ENCODE data around the gene LGALS4.
"Not testable (repeated sequence)": the region's sequence is repeated elsewhere in the genome, so short reads cannot be mapped to it uniquely, and the experiment has no call there.

The LGALS4 gene

DNA sequence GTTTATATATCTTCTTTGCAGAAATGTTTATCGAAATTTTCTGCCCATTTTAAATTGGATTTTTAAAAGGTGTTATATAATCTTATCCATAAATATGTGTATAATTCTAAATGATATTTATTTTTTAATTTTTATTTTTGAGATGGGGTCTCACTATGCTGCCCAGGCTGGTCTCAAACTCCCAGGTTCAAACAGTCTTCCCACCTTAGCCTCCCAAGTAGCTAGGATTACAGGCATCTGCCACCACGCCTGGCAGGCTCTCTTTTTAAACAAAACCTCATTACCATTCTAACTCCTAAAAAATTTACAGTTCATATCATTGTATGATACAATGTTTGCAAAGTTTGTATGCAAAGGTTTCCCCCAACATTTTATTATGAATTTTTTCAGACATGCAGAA is 16.6 kb downstream of the LGALS4 start:
- DNase-seq (ENCODE audit: low read depth, low spot score) = no peak

DNA sequence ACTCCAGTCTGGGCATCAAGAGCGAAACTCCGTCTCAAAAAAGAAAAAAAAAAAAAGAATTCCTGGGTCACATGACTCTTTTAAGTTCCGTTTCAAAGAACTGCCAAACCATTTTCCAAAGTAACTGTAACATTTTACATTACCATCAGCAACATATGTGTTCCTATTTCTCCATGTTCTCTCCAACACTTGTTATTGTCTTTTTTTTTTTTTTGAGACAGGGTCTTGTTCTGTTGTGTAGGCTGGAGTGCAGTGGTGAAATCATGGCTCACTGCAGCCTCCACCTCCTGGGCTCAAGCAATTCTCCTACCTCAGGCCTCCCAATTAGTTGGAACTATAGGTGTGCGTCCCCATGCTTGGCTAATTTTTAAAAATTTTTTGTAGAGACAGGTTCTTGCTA is 17.2 kb downstream of the LGALS4 start:
- DNase-seq (ENCODE audit: low read depth, low spot score) = no peak

DNA sequence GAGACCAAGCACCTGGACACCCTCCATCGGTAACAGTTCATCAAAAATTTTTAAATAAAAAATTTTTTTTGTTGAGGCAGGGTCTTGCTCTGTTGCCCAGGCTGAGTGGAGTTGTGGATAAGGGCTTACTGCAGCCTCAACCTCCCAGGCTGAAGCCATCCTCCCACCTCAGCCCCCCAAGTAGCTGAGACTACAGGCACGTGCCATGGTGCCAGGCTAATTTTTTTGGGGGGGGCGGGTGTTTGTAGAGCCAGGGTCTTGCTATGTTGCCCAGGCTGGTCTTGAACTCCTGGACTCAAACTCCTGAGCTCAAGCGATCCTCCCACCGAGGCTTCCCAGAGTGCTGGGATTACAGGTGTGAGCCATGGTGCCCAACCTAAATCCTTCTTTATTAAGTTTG is 19.1 kb downstream of the LGALS4 start:
- DNase-seq (ENCODE audit: low read depth, low spot score) = no peak

DNA sequence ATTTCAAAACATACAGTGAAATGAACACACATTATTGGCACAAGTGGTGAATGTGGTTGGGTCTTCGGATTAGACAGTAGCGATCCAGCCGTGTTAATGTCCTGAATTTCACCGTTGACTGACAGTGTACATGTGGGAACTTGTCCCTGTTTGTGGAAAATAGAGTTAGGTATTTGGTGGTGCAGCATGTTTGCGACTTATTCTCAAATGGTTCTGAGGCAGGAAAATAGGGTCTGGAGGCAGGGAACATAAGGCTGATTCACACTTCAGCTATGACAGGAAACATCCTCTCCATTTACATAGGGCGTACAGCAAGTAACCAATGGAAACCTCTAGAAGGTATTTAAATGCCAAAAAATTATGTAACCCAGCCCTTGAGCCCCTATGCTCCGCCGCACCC is 19.6 kb downstream of the LGALS4 start:
- no peak for DNase-seq (ENCODE audit: low read depth, low spot score)

DNA sequence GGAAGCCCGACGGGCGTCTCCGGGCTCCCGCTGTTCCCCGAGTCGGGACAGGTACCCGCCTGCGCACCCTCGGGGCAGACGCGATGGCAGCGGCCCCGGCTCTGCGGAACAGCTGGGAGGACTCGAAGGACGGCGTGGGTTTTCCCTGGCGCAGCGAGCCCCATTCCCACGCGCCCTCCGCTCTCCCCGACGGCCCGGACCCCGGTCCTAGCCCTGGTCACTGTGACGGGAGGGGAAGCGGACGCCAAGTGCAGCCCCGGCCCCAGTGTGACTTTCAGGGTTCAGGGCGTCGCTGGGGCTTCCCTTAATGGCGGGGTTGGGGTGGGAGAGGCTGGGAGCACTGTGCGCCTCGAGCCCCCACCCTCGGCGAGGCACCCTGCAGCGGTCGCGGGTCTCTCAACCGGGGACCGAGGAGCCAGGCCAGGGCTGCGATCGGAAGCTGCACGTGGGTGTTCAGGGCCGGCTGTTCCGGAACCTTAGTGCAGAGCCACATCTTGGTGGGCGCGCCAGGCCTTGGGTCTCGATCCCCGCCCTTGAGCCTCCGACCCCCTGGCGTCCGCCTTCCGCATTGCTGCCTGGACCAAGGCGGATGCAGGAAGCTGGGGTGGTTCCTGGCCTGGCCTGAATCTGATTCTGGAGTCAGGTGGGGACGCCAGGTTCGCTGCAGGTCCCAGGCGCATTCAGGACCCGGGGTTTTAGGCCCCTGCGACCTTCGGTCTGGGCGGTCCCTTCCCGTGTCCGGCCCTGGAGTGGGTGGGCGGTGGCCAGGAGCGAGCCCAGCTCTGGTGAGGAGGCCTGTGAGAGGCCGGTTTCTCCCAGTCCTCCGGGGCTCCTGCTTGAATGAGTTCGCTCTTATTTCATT is 20.3 kb downstream of the LGALS4 start:
- DNase-seq (ENCODE audit: low read depth, low spot score) = no peak

DNA sequence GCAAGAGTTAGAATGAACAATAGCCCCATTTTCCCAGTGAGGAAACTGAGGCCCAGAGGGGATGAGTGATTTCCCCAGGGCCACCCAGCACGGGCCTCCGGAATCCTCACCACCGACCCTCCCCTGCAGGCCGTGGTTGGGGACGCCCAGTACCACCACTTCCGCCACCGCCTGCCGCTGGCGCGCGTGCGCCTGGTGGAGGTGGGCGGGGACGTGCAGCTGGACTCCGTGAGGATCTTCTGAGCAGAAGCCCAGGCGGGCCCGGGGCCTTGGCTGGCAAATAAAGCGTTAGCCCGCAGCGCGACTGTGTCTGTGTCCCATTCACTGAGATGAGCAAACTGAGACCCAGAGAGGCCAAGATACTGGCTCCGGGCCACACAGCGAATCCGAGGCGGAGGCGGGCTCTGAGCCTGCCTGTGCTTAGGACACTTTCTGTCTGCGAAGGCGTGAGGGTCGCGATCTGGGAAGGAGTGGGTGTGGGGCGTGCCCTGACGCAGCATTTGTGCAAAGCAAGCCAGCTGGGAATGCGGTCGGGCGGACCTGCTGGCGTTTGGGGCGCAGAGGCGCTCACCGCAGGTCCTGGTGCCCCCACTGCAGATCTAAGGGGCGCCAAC is 21.2 kb downstream of the LGALS4 start:
- DNase-seq (ENCODE audit: low read depth, low spot score) = not testable (repeated sequence)

DNA sequence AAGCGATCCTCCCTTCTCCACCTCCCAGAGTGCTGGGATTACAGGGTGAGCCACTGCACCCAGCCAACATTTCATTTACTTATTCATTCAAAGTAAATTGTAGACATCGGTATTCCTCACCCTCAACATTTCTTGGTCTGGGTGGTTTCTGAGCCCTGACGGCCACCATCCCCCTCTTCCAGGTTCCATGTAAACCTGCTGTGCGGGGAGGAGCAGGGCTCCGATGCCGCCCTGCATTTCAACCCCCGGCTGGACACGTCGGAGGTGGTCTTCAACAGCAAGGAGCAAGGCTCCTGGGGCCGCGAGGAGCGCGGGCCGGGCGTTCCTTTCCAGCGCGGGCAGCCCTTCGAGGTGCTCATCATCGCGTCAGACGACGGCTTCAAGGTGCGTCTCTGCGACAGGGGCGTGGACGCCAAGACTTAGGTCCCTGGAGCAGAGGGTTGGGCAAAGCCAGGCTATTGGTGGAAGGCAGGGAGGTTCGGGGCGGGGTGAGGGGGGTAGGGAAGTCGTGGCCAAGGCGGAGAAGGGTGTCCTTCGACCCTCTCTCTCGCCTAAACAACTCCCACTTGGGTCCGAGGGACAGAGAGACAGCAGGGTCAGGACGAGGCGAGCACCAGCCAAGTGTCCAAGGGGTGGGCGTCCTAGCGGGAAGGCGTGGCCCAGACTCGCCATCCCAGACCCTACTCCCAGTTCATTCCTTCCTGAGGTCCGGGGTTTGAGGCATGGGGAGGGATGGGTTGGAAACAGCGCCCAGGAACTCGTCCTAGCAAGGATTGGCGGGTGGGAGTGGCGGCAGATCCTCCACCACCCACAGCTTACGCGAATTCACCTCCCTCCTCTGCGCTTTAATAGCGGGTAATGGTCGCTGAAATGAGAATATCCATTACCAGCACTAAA is 22.0 kb downstream of the LGALS4 start:
- not testable (repeated sequence) for DNase-seq (ENCODE audit: low read depth, low spot score)

DNA sequence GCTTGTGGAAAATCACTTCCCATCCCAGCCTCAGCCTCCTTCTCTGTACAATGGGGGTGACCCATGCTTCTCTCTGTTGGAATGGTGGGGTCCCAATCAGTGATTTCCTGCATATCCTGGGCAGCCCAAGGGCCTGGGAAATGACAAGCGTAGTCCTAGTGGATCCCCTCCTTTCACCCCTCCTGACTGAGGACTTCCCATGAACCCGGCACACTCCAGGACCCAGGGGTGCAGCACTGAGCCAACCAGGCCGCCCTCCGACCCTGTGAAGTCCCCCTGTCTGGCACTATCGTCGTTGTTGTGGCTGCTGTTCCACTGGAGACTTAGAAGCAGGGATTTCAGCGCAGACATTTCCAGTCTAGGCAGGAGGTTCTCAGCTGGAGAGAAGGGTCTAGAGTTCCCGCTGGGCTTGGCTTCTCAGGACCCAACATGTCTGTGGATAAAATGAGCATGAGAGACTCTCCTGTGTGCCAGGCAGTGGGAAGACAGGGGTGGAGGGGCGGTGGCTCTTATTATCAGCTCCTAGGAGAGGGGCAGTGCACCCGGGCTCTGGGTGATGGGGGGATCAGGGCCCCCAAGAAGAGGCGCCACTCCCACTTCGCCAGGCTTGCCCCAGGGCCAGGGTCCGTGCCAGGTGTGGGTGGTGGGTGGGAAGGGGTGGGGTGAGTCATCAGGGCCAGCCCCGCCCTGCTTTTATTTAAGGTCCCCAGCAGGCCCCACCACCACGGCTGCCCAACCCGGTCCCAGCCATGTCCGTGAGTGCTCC is 24.1 kb downstream of the LGALS4 start, which contains the start of gene LGALS7B:
Gene LGALS7B (plus strand): TSS at position 723 of the 766 bp plus-strand sequence. CDS start 27 bp downstream, at position 750.
- no peak for DNase-seq (ENCODE audit: low read depth, low spot score)

DNA sequence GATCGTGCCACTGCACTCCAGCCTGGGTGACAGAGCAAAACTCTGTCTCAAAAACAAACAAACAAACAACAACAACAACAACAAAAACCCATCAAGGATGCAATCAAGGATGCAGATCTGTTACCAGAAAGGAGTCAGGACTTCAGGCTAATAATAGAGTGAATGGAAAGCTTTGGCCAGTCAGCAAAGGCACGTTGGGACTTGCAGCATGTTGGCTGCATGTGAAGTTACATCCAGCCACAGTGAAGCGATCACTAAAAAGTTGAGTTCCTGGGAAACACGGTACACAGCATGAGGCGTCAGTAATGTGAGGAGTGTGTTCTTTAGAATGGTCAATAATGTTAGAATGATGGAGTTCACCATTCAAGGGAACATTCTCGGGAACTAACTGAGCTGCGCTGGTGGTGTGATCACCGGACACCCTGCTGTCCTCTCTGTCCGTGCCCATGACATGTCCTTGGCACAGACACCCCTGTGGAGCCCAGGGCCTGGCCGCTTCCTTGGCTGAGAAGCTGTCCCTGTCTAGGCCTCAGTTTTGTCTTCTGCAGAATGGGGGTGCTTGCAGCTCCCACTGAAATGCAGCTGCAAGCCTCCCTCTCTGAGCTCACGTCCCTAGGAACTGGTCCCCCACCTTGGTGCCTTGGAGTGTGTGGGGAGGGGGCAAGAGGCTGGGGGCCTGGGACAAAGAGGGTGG is 26.0 kb downstream of the LGALS4 start:
- no peak for DNase-seq (ENCODE audit: low read depth, low spot score)

DNA sequence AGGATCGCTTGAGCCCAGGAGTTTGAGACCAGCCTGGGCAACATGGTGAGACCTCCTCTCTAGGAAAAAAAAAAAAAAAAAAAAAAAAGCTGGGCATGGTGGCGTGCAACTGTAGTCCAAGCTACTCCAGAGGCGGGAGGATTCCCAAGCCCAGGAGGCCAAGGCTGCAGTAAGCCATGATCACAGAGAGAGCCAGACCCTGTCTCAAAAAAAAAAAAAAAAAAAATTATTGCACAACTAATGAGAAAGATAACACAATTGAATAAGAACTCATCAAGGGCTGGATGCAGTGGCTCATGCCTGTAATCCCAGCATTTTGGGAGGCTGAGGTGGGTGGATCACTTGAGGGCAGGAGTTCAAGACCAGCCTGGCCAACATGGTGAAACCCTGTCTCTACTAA is 26.7 kb downstream of the LGALS4 start:
- not testable (repeated sequence) for DNase-seq (ENCODE audit: low read depth, low spot score)

DNA sequence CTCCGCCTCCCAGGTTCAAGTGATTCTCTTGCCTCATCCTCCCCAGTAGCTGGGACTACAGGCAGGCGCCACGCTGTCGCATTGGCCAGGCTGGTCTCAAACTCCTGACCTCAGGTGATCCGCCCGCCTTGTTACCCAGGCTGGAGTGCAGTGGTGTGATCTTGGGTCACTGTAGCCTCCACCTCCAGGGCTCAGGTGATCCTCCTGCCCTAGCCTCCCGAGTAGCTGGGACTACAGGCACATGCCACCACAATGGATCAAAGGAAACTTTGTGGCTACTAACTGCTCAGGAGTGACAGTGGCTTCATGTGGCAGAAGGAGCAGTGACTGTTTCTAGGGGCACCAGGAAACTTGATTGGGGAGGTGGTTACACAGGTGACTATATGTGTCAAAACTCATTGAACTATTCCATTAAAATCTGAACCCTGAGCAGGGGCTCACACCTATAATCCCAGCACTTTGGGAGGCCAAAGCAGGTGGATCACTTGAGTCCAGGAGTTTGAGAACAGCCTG is 27.5 kb downstream of the LGALS4 start:
- no peak for DNase-seq (ENCODE audit: low read depth, low spot score)

DNA sequence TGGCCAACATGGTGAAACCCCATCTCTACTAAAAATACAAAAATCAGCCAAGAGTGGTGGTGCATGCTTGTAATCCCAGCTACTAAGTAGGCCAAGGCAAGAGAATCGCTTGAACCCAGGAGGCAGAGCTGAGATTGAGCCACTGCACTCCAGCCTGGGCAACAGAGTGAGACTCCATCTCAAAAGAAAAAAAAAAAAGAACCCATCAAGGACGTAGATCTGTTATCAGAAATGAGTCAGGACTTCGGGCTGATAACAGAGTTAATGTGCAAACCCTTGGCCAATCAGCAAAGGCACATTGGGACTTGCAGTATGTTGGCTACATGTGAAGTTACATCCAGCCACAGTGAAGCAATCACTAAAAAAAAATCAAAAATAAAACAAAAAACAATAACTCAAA is 28.5 kb downstream of the LGALS4 start:
- no peak for DNase-seq (ENCODE audit: low read depth, low spot score)

DNA sequence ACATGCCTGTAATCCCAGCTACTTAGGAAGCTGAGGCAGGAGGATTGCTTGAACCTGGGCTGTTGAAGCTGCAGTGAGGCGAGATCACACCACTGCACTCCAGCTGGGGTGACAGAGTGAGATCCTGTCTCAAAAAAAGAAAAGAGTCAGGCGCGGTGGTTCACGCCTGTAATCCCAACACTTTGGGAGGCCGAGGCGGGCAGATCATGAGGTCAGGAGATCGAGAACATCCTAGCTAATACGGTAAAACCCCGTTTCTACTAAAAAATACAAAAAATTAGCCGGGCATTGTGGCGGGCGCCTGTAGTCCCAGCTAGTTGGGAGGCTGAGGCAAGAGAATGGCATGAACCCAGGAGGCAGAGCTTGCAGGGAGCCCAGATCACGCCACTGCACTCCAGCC is 30.5 kb downstream of the LGALS4 start:
- DNase-seq (ENCODE audit: low read depth, low spot score) = not testable (repeated sequence)

DNA sequence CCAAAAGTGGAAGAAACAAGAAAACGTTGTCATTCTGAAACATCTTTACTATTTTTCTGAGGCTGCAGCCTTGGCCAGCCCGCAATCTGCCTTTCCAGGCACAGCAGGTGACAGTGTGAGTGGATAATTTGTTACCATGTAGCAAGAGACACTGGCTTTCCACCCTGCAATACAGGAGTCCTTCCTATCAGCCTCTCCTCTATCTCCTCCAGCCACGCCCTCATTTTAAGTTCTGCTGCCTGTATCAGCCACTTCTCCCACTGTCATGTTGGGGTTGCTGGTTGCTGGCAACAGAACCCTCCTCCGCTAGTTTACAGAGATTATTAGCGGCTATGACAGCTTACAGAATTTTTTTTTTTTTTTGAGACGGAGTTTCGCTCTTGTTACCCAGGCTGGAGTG is 31.7 kb downstream of the LGALS4 start:
- no peak for DNase-seq (ENCODE audit: low read depth, low spot score)

DNA sequence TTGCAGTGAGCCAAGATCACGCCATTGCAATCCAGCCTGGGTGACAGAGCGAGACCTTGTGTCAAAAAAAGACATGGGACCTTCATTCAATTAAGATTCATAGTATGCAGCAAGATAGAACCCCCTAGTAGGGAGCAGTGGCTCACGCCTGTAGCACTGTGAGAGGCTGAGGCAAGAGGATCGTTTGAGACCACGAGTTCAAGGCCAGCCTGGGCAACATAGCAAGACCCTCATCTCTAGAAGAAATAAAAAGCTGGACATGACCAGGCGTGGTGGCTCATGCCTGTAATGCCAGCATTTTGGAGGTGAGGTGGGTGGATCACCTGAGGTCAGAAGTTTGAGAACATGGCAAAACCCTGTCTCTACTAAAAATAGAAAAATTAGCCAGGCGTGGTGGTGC is 32.3 kb downstream of the LGALS4 start:
- no peak for DNase-seq (ENCODE audit: low read depth, low spot score)

DNA sequence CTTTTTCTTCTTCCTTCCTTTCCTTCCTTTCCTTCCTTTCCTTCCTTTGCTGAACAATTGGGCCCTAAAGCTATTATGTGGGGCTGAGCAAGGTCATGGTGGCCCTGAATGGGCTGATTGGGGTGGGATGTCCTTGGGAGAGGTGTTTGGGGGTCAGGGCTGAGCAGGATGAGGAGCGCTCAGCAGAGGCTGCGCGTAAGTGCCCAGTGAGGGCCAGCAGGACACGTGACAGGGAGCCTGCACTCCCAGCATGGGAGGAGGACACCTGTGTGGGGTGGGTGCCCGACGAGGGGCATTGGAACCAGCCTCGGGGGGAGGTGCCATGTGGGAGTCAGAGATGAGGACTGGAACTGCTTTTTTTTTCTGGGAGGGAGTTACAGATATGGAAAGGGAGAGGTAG is 34.0 kb downstream of the LGALS4 start:
- DNase-seq (ENCODE audit: low read depth, low spot score) = no peak

DNA sequence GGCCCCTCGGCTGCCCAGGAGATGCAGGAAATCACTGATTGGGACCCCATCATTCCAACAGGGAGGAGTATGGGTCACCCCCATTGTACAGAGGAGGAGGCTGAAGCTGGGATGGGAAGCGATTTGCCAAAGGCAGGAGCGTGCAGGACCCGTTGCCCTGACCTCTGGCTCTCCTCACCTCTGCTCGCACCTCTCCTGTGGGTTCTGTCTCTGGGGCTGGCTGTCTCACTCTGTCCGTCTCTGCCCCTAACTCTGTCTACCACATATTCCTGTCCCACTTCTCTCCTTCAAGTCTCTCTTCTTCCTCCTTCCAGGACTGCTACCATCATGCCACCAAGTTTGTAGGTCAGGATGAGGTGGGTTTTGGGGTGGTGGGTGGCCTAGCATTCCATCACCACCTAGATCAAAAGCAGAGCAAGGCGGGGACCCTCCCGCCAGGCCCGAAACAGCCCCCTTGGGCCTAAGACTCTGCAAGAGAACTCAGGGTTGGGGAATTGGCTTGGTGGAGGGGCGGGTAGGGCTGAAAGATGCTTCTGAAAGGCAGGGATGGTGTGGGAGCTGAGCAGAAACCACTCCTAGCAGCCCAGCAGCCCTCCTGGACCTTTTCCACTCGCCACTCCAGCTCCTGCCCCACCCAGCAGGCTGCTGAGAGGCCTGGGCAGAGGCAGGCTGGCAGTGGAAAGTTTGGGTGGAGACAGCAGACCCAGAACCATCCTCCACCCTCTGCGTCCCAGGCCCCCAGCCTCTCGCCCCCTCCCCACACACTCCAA is 38.4 kb downstream of the LGALS4 start:
- no peak for DNase-seq (ENCODE audit: low read depth, low spot score)

DNA sequence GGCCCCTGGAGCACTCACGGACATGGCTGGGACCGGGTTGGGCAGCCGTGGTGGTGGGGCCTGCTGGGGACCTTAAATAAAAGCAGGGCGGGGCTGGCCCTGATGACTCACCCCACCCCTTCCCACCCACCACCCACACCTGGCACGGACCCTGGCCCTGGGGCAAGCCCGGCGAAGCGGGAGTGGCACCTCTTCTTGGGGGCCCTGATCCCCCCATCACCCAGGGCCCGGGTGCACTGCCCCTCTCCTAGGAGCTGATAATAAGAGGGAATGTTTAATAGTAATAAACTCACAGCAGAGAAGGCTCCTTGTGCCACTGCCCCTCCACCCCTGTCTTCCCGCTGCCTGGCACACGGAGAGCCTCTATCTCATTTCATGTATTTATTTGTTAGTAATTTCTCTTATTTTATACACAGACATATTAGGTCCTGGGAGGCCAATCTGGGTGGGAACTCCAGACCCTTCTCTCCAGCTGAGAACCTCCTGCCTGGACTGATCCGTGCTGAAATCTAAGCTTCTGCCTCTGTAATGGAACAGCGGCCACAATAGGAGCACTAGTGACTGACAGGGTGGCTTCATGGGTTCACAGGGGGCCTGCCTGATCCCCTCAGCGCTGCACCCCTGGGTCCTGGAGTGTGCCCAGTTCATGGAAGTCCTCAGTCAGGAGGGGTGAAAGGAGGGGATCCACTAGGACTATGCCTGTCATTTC is 39.1 kb downstream of the LGALS4 start, which contains the start of gene LGALS7:
Gene LGALS7 (minus strand): TSS at position 49 of the 709 bp plus-strand sequence. CDS start 25 bp downstream, at position 24.
- no peak for DNase-seq (ENCODE audit: low read depth, low spot score)

DNA sequence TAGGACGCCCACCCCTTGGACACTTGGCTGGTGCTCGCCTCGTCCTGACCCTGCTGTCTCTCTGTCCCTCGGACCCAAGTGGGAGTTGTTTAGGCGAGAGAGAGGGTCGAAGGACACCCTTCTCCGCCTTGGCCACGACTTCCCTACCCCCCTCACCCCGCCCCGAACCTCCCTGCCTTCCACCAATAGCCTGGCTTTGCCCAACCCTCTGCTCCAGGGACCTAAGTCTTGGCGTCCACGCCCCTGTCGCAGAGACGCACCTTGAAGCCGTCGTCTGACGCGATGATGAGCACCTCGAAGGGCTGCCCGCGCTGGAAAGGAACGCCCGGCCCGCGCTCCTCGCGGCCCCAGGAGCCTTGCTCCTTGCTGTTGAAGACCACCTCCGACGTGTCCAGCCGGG is 41.2 kb downstream of the LGALS4 start:
- DNase-seq (ENCODE audit: low read depth, low spot score) = not testable (repeated sequence)
